ENCODE measurements around the gene MANBA.

Gene MANBA

GRCh38 chr4:102586644-102587021 is 174.1 kb downstream of the MANBA start:
- no peak for TF ChIP-seq REST (IDR thresholded peaks at IDR 0.05; ENCODE audit: insufficient read depth in 1 of 2, low read depth in 2 of 2, low read length in 2 of 2)
- TF ChIP-seq TAF1 (IDR thresholded peaks at IDR 0.05; ENCODE audit: borderline replicate concordance, insufficient read depth, low read length), result no peak
- TF ChIP-seq FOXP2 (optimal IDR thresholded peaks at IDR 0.05; ENCODE audit: borderline replicate concordance, extremely low read depth, extremely low read length, insufficient read depth), result no peak
- TF ChIP-seq SIN3A (IDR thresholded peaks at IDR 0.05; ENCODE audit: borderline replicate concordance, insufficient read depth, low read length), result no peak
- TF ChIP-seq POLR2AphosphoS5 (IDR thresholded peaks at IDR 0.05; ENCODE audit: low read depth, low read length), result no peak

GRCh38 chr4:102586002-102586643 is 174.6 kb downstream of the MANBA start:
- TF ChIP-seq REST (IDR thresholded peaks at IDR 0.05; ENCODE audit: insufficient read depth in 1 of 2, low read depth in 2 of 2, low read length in 2 of 2) (no peak), FOXP2 (optimal IDR thresholded peaks at IDR 0.05; ENCODE audit: borderline replicate concordance, extremely low read depth, extremely low read length, insufficient read depth) (no peak), SIN3A (IDR thresholded peaks at IDR 0.05; ENCODE audit: borderline replicate concordance, insufficient read depth, low read length) (no peak), TAF1 (IDR thresholded peaks at IDR 0.05; ENCODE audit: borderline replicate concordance, insufficient read depth, low read length) (no peak), POLR2AphosphoS5 (IDR thresholded peaks at IDR 0.05; ENCODE audit: low read depth, low read length) (no peak)

- TF ChIP-seq TAF1 (IDR thresholded peaks at IDR 0.05; ENCODE audit: borderline replicate concordance, insufficient read depth, low read length) (no peak), REST (IDR thresholded peaks at IDR 0.05; ENCODE audit: insufficient read depth in 1 of 2, low read depth in 2 of 2, low read length in 2 of 2) (no peak), SIN3A (IDR thresholded peaks at IDR 0.05; ENCODE audit: borderline replicate concordance, insufficient read depth, low read length) (no peak), POLR2AphosphoS5 (IDR thresholded peaks at IDR 0.05; ENCODE audit: low read depth, low read length) (no peak), FOXP2 (optimal IDR thresholded peaks at IDR 0.05; ENCODE audit: borderline replicate concordance, extremely low read depth, extremely low read length, insufficient read depth) (no peak)
Observed at GRCh38 chr4:102585329-102585728, 175.4 kb downstream of the MANBA start.

- TF ChIP-seq POLR2AphosphoS5 (IDR thresholded peaks at IDR 0.05; ENCODE audit: low read depth, low read length) (no peak), TAF1 (IDR thresholded peaks at IDR 0.05; ENCODE audit: borderline replicate concordance, insufficient read depth, low read length) (no peak), FOXP2 (optimal IDR thresholded peaks at IDR 0.05; ENCODE audit: borderline replicate concordance, extremely low read depth, extremely low read length, insufficient read depth) (no peak)
Observed at GRCh38 chr4:102584091-102584490, 176.7 kb downstream of the MANBA start.

Measured in PFSK-1 (cell line).